Stimulated activated CD8-positive, alpha-beta memory T cell treated with anti-CD3 and anti-CD28 coated beads, Interleukin-4, amount 100 ng/mL, for 1 hour (primary cell): ENCODE measurements around the gene ZEB1.
"Not testable (repeated sequence)": the region's sequence is repeated elsewhere in the genome, so short reads cannot be mapped to it uniquely, and the experiment has no call there.

Experiments used
- DNase-seq, 2 donors: peaks; one replicate each; pipeline ENCODE4 v3.0.0-alpha.2; 2020; ENCODE audit warnings: low read depth in 2 of 2, low spot score in 1 of 2

Gene ZEB1

GRCh38 chr10:31318382-31318853, 598 bp upstream of the ZEB1 start:
- peak; percentile 17 to 33 for DNase-seq

GRCh38 chr10:31319602-31320549, 860 bp downstream of the ZEB1 start:
- DNase-seq = peak; percentile 1 to 7

- DNase-seq = peak in 1 of 2 donors; percentile 2
These were observed 1.7 kb downstream of the ZEB1 start for GRCh38 chr10:31320550-31321211.

GRCh38 chr10:31321396-31321941, 2.5 kb downstream of the ZEB1 start:
- no peak for DNase-seq

- no peak for DNase-seq
These were observed 3.6 kb downstream of the ZEB1 start for GRCh38 chr10:31322647-31323046.

GRCh38 chr10:31340343-31340742, 21.3 kb downstream of the ZEB1 start:
- no peak for DNase-seq

- no peak for DNase-seq
These were observed 22.5 kb downstream of the ZEB1 start for GRCh38 chr10:31341552-31341951.

GRCh38 chr10:31343009-31343408, 24.0 kb downstream of the ZEB1 start:
- no peak for DNase-seq

GRCh38 chr10:31343551-31343950, 24.5 kb downstream of the ZEB1 start:
- DNase-seq = no peak

GRCh38 chr10:31345886-31346285, 26.9 kb downstream of the ZEB1 start:
- DNase-seq = no peak

GRCh38 chr10:31346953-31347352, 27.9 kb downstream of the ZEB1 start:
- no peak for DNase-seq

- DNase-seq = no peak
These were observed 28.7 kb downstream of the ZEB1 start for GRCh38 chr10:31347705-31348104.

- DNase-seq = no peak
These were observed 31.9 kb downstream of the ZEB1 start for GRCh38 chr10:31350891-31351290.

GRCh38 chr10:31352436-31353226, 33.6 kb downstream of the ZEB1 start:
- no peak for DNase-seq

GRCh38 chr10:31353574-31353973, 34.6 kb downstream of the ZEB1 start:
- no peak for DNase-seq

- DNase-seq = no peak
These were observed 39.8 kb downstream of the ZEB1 start for GRCh38 chr10:31358688-31359330.

GRCh38 chr10:31359979-31360378, 41.0 kb downstream of the ZEB1 start:
- no peak for DNase-seq

GRCh38 chr10:31361475-31361874, 42.5 kb downstream of the ZEB1 start:
- not testable (repeated sequence) for DNase-seq

- DNase-seq = no peak
These were observed 43.1 kb downstream of the ZEB1 start for GRCh38 chr10:31362023-31362641.

- DNase-seq = not testable (repeated sequence)
These were observed 44.7 kb downstream of the ZEB1 start for GRCh38 chr10:31363696-31364095.
